Thyroid gland (tissue), 4 donors: ENCODE results near the gene PTCH1.

Experiments
- CTCF ChIP-seq, 6 experiments: fragments of 200-600 bp in 3 of 6; fragments of 450-650 bp in 3 of 6; sonication (generic) in 3 of 6; IDR thresholded peaks; one replicate each; pipeline ENCODE4 v1.5.1; 2016 to 2019; ENCODE audit warnings: antibody characterized with exemption in 6 of 6, mild to moderate bottlenecking in 2 of 6, inconsistent platforms in 1 of 6, moderate library complexity in 1 of 6
- POLR2A ChIP-seq, 2 donors: fragments of 450-650 bp; IDR thresholded peaks; one replicate each; pipeline ENCODE4 v1.6.1; 2017; ENCODE audit warnings: antibody characterized with exemption in 2 of 2, mild to moderate bottlenecking in 2 of 2, moderate library complexity in 1 of 2

GRCh38 chr9:95509851-95510708, 6.7 kb downstream of the PTCH1 start:
- TF ChIP-seq POLR2A (IDR thresholded peaks at IDR 0.05) = no peak
- TF ChIP-seq CTCF (IDR thresholded peaks at IDR 0.05) = no peak
